Activated CD4-positive, alpha-beta T cell treated with anti-CD3 and anti-CD28 coated beads, Interleukin-2, amount 10 ng/mL, durations not matched to agents 24 days and 14 days (primary cell): ENCODE measurements around the gene ALG6. TPM values are rescaled to one million over a fixed set of nuclear protein-coding genes. Genes with fewer than 3 reads are reported as not detected.
A peak's percentile ranks its signal among the peaks of the same experiment; 100 is the strongest.
"Not testable (repeated sequence)": the region's sequence is repeated elsewhere in the genome, so short reads cannot be mapped to it uniquely, and the experiment has no call there.

ENCODE experiments used
- DNase-seq: peaks from one replicate; pipeline ENCODE4 v3.0.0; 2022
- H3K27ac Mint-ChIP-seq: one replicate; pipeline ENCODE4 v1.8.0; 2022; ENCODE audit warnings: mild to moderate bottlenecking, mixed read lengths
- H3K27me3 Mint-ChIP-seq: one replicate; pipeline ENCODE4 v1.8.0; 2022; ENCODE audit warnings: mixed read lengths
- H3K36me3 Mint-ChIP-seq: one replicate; pipeline ENCODE4 v1.8.0; 2022; ENCODE audit warnings: low read depth, mild to moderate bottlenecking, mixed read lengths
- H3K4me1 Mint-ChIP-seq: one replicate; pipeline ENCODE4 v1.8.0; 2021; ENCODE audit warnings: mixed read lengths
- H3K4me3 Mint-ChIP-seq: one replicate; pipeline ENCODE4 v1.8.0; 2022; ENCODE audit warnings: mild to moderate bottlenecking, moderate library complexity, mixed read lengths
- H3K9me3 Mint-ChIP-seq: one replicate; pipeline ENCODE4 v1.8.0; 2021; ENCODE audit warnings: mixed read lengths
- intact Hi-C: fragments of 100-400 bp; cut with micrococcal nuclease; formaldehyde crosslinking; loops from one replicate; pipeline ENCODE4 v1.15.1; 2023
- total RNA-seq: library from RNA; stranded (reverse); gene quantifications from 2 replicates; pipeline ENCODE4 v1.2.3, GENCODE V29; 2022

ALG6 gene
- total RNA-seq, 1 donor from 2014 or later = 27.7 TPM

GRCh38 chr1:63407002-63407401, 39.6 kb downstream of the ALG6 start:
- Mint-ChIP-seq H3K9me3 (no peaks in the 10 kb centered on the region), H3K27me3 (no peaks in the 10 kb centered on the region), H3K27ac (no peak overlapping the region), H3K36me3 (peaks cover 25% of the 10 kb centered on the region), H3K4me3 (no peak overlapping the region), H3K4me1 (no peaks in the 10 kb centered on the region)
- DNase-seq = no peak
- intact Hi-C loops = no loop called here

- Mint-ChIP-seq H3K27me3 (no peaks in the 10 kb centered on the region), H3K36me3 (peaks cover 27% of the 10 kb centered on the region), H3K27ac (no peak overlapping the region), H3K9me3 (no peaks in the 10 kb centered on the region), H3K4me1 (no peaks in the 10 kb centered on the region), H3K4me3 (no peak overlapping the region)
- no peak for DNase-seq
- intact Hi-C loops = no loop called here
Observed at GRCh38 chr1:63408331-63408730, 40.9 kb downstream of the ALG6 start.

- H3K4me1 Mint-ChIP-seq = no peaks in the 10 kb centered on the region
- intact Hi-C loops = loop anchor here (2.0 kb wide), 1 partner anchor 18 kb away; no protein-coding TSS in a partner anchor
- no peaks in the 10 kb centered on the region for H3K9me3 Mint-ChIP-seq
- peaks cover 19% of the 10 kb centered on the region for H3K36me3 Mint-ChIP-seq
- H3K4me3 Mint-ChIP-seq = no peak overlapping the region
- no peak overlapping the region for H3K27ac Mint-ChIP-seq
- no peak for DNase-seq
- H3K27me3 Mint-ChIP-seq = no peaks in the 10 kb centered on the region
Observed at GRCh38 chr1:63411066-63411465, 43.6 kb downstream of the ALG6 start.

- H3K36me3 Mint-ChIP-seq = peaks cover 14% of the 10 kb centered on the region
- H3K27me3 Mint-ChIP-seq = no peaks in the 10 kb centered on the region
- DNase-seq = no peak
- intact Hi-C loops = no loop called here
- no peak overlapping the region for H3K4me3 Mint-ChIP-seq
- H3K4me1 Mint-ChIP-seq = no peaks in the 10 kb centered on the region
- H3K9me3 Mint-ChIP-seq = no peaks in the 10 kb centered on the region
- H3K27ac Mint-ChIP-seq = no peak overlapping the region
Observed at GRCh38 chr1:63413394-63413793, 46.0 kb downstream of the ALG6 start.

- Mint-ChIP-seq H3K27me3 (no peaks in the 10 kb centered on the region), H3K4me1 (no peaks in the 10 kb centered on the region), H3K9me3 (no peaks in the 10 kb centered on the region), H3K27ac (no peak overlapping the region), H3K4me3 (no peak overlapping the region), H3K36me3 (peaks cover 18% of the 10 kb centered on the region)
- intact Hi-C loops = no loop called here
- peak; percentile 40 for DNase-seq
Observed at GRCh38 chr1:63414691-63415365, 47.4 kb downstream of the ALG6 start.

GRCh38 chr1:63418101-63418500, 50.7 kb downstream of the ALG6 start:
- Mint-ChIP-seq H3K9me3 (no peaks in the 10 kb centered on the region), H3K4me3 (no peak overlapping the region), H3K27me3 (no peaks in the 10 kb centered on the region), H3K36me3 (peaks cover 21% of the 10 kb centered on the region), H3K4me1 (no peaks in the 10 kb centered on the region), H3K27ac (no peak overlapping the region)
- intact Hi-C loops = no loop called here
- DNase-seq = no peak

- H3K4me1 Mint-ChIP-seq, H3K27me3 Mint-ChIP-seq, intact Hi-C loops, H3K27ac Mint-ChIP-seq, DNase-seq, H3K9me3 Mint-ChIP-seq, H3K4me3 Mint-ChIP-seq: not testable (repeated sequence)
- peaks cover 18% of the 10 kb centered on the region for H3K36me3 Mint-ChIP-seq
Observed at GRCh38 chr1:63420746-63421145, 53.3 kb downstream of the ALG6 start.

- Mint-ChIP-seq H3K4me3 (no peak overlapping the region), H3K27ac (no peak overlapping the region), H3K4me1 (no peaks in the 10 kb centered on the region)
Observed at GRCh38 chr1:63423649-63424048, 56.2 kb downstream of the ALG6 start.

GRCh38 chr1:63428815-63429214, 61.4 kb downstream of the ALG6 start:
- no peaks in the 10 kb centered on the region for H3K27me3 Mint-ChIP-seq
- peaks cover 6% of the 10 kb centered on the region for H3K9me3 Mint-ChIP-seq
- H3K4me1 Mint-ChIP-seq = no peaks in the 10 kb centered on the region

More at GRCh38 chr1:63423649-63424048, 56.2 kb downstream of the ALG6 start:
- DNase-seq = no peak
- intact Hi-C loops = no loop called here
- H3K27me3 Mint-ChIP-seq = no peaks in the 10 kb centered on the region
- H3K9me3 Mint-ChIP-seq = no peaks in the 10 kb centered on the region
- peaks cover 20% of the 10 kb centered on the region for H3K36me3 Mint-ChIP-seq

GRCh38 chr1:63429281-63429680, 61.9 kb downstream of the ALG6 start:
- Mint-ChIP-seq H3K36me3 (peaks cover 21% of the 10 kb centered on the region), H3K27ac (no peak overlapping the region), H3K9me3 (peaks cover 6% of the 10 kb centered on the region), H3K27me3 (no peaks in the 10 kb centered on the region), H3K4me3 (no peak overlapping the region), H3K4me1 (no peaks in the 10 kb centered on the region)
- no peak for DNase-seq
- intact Hi-C loops = loop anchor here (2.0 kb wide), 1 partner anchor 18 kb away; no protein-coding TSS in a partner anchor

More at GRCh38 chr1:63428815-63429214, 61.4 kb downstream of the ALG6 start:
- Mint-ChIP-seq H3K36me3 (peaks cover 21% of the 10 kb centered on the region), H3K27ac (no peak overlapping the region), H3K4me3 (no peak overlapping the region)
- intact Hi-C loops = loop anchor here (2.0 kb wide), 1 partner anchor 18 kb away; no protein-coding TSS in a partner anchor
- DNase-seq = no peak

GRCh38 chr1:63435161-63435560, 67.7 kb downstream of the ALG6 start:
- DNase-seq = no peak
- Mint-ChIP-seq H3K4me3 (no peak overlapping the region), H3K9me3 (no peaks in the 10 kb centered on the region), H3K36me3 (peaks cover 15% of the 10 kb centered on the region), H3K27ac (no peak overlapping the region), H3K4me1 (no peaks in the 10 kb centered on the region), H3K27me3 (no peaks in the 10 kb centered on the region)
- intact Hi-C loops = no loop called here

GRCh38 chr1:63442141-63442475, 74.7 kb downstream of the ALG6 start:
- Mint-ChIP-seq H3K27ac (no peak overlapping the region), H3K9me3 (no peaks in the 10 kb centered on the region), H3K36me3 (peaks cover 3% of the 10 kb centered on the region), H3K27me3 (no peaks in the 10 kb centered on the region), H3K4me3 (no peak overlapping the region), H3K4me1 (peaks cover 3% of the 10 kb centered on the region)
- intact Hi-C loops = no loop called here
- no peak for DNase-seq

GRCh38 chr1:63448731-63449246, 81.4 kb downstream of the ALG6 start:
- Mint-ChIP-seq H3K36me3 (peaks cover 1% of the 10 kb centered on the region), H3K4me3 (no peak overlapping the region), H3K9me3 (no peaks in the 10 kb centered on the region), H3K27ac (no peak overlapping the region), H3K27me3 (no peaks in the 10 kb centered on the region), H3K4me1 (no peaks in the 10 kb centered on the region)
- no peak for DNase-seq
- intact Hi-C loops = no loop called here

- intact Hi-C loops = no loop called here
- Mint-ChIP-seq H3K27ac (no peak overlapping the region), H3K9me3 (no peaks in the 10 kb centered on the region), H3K4me1 (no peaks in the 10 kb centered on the region), H3K27me3 (no peaks in the 10 kb centered on the region), H3K36me3 (peaks cover 1% of the 10 kb centered on the region), H3K4me3 (no peak overlapping the region)
- no peak for DNase-seq
Observed at GRCh38 chr1:63450416-63450815, 83.0 kb downstream of the ALG6 start.

- Mint-ChIP-seq H3K36me3 (peaks cover 6% of the 10 kb centered on the region), H3K9me3 (no peaks in the 10 kb centered on the region), H3K27me3 (no peaks in the 10 kb centered on the region), H3K27ac (no peak overlapping the region), H3K4me3 (no peak overlapping the region), H3K4me1 (no peaks in the 10 kb centered on the region)
- DNase-seq = no peak
- intact Hi-C loops = no loop called here
Observed at GRCh38 chr1:63453232-63453631, 85.8 kb downstream of the ALG6 start.
